Measurements from ENCODE around the gene SLC2A10.

The SLC2A10 gene

DNA sequence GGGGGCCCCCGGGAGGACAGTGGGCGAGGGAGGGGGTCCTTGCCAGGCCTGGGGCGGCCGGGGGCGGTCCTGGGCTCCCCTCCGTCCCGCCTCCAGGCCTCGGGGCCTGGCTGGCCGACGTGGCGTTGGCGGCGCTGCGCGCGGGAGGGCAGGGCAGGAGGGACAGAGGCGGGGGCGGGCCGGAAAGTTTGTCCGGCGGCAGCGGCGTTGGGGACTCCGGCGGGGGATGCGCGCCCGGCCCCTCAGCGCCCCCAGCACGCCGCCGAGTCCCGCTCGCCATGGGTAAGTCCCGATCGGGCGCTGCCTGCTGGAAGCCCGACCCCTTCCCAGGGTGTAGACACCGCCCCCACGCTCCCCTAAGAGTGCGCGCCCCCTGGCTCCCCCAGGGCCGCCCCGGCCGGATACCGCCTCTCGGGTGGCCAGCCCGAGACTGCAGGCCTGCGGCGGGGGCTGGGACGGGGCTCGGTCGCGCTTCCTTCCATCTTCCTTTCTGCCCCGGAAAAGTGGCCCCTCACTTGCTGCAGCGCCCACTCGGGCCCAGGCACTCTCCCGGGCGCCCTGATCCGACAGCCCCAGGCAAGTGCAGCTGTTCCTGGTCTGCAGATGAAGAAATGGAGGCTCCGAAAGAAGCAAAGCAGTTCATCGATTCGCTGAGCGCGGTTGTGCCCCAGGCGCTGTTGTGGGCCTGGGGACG is at the start of gene SLC2A10:
SLC2A10 (plus strand) TSS at position 191 of the 694 bp plus-strand sequence; CDS start at position 279, 88 bp downstream.
- TF ChIP-seq MYC (IDR thresholded peaks at IDR 0.05; ENCODE audit: low read depth, low read length) (no peak), CTCF (IDR thresholded peaks at IDR 0.05; ENCODE audit: low read depth, low read length) (no peak), POLR2A (IDR thresholded peaks at IDR 0.05; ENCODE audit: extremely low read depth, insufficient read length) (no peak), MAX (IDR thresholded peaks at IDR 0.05; ENCODE audit: low read depth, low read length) (no peak)
- H3K4me3 ChIP-seq (ENCODE audit: low read depth, low read length): no peak within 1 kb of the TSS
- peak; percentile 20 for DNase-seq (ENCODE audit: low read depth)

DNA sequence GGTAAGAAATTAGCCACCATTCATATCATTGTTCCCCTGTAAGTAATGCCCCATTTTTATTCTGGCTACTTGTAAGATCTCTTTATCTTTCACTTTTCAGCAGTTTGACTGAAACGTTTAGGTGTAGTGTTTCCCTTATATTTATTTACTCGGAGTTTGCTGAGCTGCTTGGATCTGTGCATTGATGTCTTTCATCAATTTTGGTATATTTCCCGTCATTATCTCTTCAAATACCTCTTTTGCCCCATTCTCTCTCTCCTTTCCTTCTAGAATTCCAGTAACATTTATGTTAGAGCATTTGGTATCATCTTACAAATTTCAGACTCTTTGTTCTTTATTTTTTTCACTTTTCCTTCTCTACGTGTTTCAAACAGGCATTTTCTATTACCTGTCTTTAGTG is 49.0 kb upstream of the SLC2A10 start:
- no peak overlapping the region for H3K4me3 ChIP-seq (ENCODE audit: low read depth, low read length)
- DNase-seq (ENCODE audit: low read depth): no peak
- no peak for TF ChIP-seq POLR2A (IDR thresholded peaks at IDR 0.05; ENCODE audit: extremely low read depth, insufficient read length)
- TF ChIP-seq MAX (IDR thresholded peaks at IDR 0.05; ENCODE audit: low read depth, low read length): no peak
- no peak for TF ChIP-seq CTCF (IDR thresholded peaks at IDR 0.05; ENCODE audit: low read depth, low read length)
- no peak for TF ChIP-seq MYC (IDR thresholded peaks at IDR 0.05; ENCODE audit: low read depth, low read length)

DNA sequence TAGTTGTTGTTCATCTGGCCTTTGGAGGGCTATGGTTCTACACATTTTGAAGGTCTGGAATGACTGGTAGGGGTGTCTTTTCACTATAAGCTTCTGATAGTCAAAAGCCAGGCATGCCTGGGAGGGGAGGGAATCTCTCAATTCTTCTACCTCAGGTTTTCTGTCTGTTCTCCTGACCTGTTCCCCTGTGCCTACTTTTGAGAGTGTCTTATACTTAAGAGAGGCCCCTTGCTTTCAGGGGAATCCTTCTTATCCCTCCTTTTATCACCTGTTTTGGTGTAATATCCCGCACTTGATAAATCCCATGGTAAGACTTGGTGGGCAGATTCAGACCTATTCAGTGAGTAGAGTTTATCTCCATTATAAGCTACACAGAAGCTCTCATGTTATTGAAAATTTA is 47.8 kb upstream of the SLC2A10 start:
- H3K4me3 ChIP-seq (ENCODE audit: low read depth, low read length): no peak overlapping the region
- no peak for DNase-seq (ENCODE audit: low read depth)
- TF ChIP-seq CTCF (IDR thresholded peaks at IDR 0.05; ENCODE audit: low read depth, low read length) (no peak), POLR2A (IDR thresholded peaks at IDR 0.05; ENCODE audit: extremely low read depth, insufficient read length) (no peak), MAX (IDR thresholded peaks at IDR 0.05; ENCODE audit: low read depth, low read length) (no peak), MYC (IDR thresholded peaks at IDR 0.05; ENCODE audit: low read depth, low read length) (no peak)

- no peak overlapping the region for H3K4me3 ChIP-seq (ENCODE audit: low read depth, low read length)
- no peak for DNase-seq (ENCODE audit: low read depth)
- TF ChIP-seq POLR2A (IDR thresholded peaks at IDR 0.05; ENCODE audit: extremely low read depth, insufficient read length) (no peak), MYC (IDR thresholded peaks at IDR 0.05; ENCODE audit: low read depth, low read length) (no peak), MAX (IDR thresholded peaks at IDR 0.05; ENCODE audit: low read depth, low read length) (no peak), CTCF (IDR thresholded peaks at IDR 0.05; ENCODE audit: low read depth, low read length) (no peak)
Observed at GRCh38 chr20:46663531-46663930, 45.9 kb upstream of the SLC2A10 start.

DNA sequence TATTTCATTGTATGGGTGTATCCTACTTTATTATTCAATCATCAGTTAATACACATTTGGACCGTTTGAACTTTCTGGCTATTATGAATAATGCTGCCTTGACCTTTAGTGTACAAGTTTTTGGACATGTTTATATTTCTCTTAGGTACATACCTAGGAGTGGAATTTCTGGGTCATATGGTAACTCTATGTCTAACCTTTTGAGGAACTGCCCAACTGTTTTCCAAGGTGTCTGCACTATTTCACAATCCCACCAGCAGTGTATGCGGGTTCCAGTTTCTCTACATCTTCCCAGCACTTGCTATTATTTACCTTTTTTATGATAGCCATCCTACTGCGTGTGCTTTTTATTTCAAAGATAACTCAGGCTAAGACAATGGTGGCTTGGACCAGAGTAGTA is 43.8 kb upstream of the SLC2A10 start:
- TF ChIP-seq MAX (IDR thresholded peaks at IDR 0.05; ENCODE audit: low read depth, low read length) (no peak), POLR2A (IDR thresholded peaks at IDR 0.05; ENCODE audit: extremely low read depth, insufficient read length) (no peak), CTCF (IDR thresholded peaks at IDR 0.05; ENCODE audit: low read depth, low read length) (no peak), MYC (IDR thresholded peaks at IDR 0.05; ENCODE audit: low read depth, low read length) (no peak)
- no peak overlapping the region for H3K4me3 ChIP-seq (ENCODE audit: low read depth, low read length)
- no peak for DNase-seq (ENCODE audit: low read depth)

All from NB4 (cell line).